HG03103 (cell line): ENCODE measurements around the gene CNTNAP1.
"Not testable (repeated sequence)": the region's sequence is repeated elsewhere in the genome, so short reads cannot be mapped to it uniquely, and the experiment has no call there.

Source experiments
- ATAC-seq: cut with Tn5 transposase; IDR thresholded peaks from one replicate; pipeline ENCODE4 v1.9.1; 2021; ENCODE audit warnings: low read depth; ENCODE audit not compliant: unreplicated experiment

Gene CNTNAP1

DNA sequence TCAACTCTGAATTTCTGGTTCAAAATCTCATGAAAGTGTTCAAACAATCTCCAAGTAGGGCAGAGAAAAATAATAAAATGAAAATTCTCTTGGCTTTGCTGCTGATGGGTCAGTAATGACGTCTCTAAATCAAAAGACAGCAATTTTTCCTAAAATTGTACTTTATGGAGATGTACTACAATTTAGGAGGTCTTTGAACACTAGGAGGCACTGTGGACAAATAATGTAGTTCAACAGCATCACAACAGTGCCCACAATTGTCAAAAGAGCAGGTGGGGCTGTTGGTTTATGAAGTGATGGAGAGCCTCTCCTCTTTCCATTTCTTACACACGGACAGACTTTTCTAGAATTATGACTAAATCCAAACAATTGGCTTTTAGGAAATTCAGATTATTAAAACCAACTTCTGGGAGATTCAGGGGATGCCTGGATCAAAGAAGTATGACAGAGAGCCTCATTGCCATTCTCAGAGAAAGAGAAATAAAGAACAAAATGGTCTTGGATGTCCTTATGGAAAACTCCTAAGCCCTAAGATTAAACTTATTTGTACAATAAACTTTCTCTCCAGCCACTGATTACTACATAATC lies 38.8 kb downstream of the CNTNAP1 start:
- ATAC-seq = no peak

- ATAC-seq = no peak
These were observed 41.3 kb downstream of the CNTNAP1 start for GRCh38 chr17:42723636-42724035.

GRCh38 chr17:42725143-42725542 lies 42.8 kb downstream of the CNTNAP1 start:
- ATAC-seq = no peak

GRCh38 chr17:42740699-42741098 lies 58.4 kb downstream of the CNTNAP1 start:
- no peak for ATAC-seq

GRCh38 chr17:42742916-42743315 lies 60.6 kb downstream of the CNTNAP1 start:
- not testable (repeated sequence) for ATAC-seq

- no peak for ATAC-seq
These were observed 61.4 kb downstream of the CNTNAP1 start for GRCh38 chr17:42743595-42744282.

GRCh38 chr17:42744283-42744805 lies 62.0 kb downstream of the CNTNAP1 start:
- peak; percentile 43 for ATAC-seq

DNA sequence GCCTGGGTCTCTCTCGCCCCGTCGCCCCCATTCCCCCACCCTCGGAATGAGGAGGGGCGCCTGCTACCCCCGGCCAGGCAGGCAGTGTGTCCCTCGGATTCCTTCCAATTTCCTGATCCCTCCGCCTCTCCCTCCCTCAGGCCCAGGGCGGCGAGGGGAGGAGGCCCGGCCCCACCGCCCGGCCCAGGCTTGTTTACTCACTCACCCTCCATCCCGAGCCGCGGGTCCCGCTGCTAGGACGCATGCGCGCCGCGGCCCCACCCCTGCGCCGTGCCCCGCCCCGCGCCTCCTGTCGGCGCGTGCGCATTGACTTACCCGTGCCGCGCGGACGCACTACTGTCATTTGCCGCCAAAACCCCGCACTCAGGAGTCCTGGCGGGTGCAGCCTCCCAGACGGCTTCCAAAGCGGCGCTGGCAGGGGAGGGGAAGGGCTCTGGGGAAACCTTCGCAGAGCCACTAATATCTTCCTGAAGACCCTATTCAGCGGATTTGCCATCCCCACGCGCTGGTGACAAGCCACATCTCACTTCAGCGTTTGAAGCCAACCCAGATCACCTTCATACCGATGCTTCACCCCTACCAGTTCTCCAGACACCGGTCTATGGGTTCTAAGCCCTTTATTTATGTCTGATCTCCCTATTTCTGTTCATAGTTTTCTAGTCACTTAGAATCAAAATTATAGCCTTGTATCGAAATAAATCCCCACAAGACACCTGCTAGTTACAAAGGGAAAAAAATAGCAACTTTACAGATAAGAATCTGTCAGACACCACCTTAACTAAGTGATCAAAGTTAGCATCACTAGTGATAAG lies 62.7 kb downstream of the CNTNAP1 start, which contains the start of gene EZH1:
EZH1 (minus strand) TSS at position 235 of the 812 bp plus-strand sequence. CDS start 16,099 bp downstream, outside the sequence.
- peak; percentile 72 for ATAC-seq

DNA sequence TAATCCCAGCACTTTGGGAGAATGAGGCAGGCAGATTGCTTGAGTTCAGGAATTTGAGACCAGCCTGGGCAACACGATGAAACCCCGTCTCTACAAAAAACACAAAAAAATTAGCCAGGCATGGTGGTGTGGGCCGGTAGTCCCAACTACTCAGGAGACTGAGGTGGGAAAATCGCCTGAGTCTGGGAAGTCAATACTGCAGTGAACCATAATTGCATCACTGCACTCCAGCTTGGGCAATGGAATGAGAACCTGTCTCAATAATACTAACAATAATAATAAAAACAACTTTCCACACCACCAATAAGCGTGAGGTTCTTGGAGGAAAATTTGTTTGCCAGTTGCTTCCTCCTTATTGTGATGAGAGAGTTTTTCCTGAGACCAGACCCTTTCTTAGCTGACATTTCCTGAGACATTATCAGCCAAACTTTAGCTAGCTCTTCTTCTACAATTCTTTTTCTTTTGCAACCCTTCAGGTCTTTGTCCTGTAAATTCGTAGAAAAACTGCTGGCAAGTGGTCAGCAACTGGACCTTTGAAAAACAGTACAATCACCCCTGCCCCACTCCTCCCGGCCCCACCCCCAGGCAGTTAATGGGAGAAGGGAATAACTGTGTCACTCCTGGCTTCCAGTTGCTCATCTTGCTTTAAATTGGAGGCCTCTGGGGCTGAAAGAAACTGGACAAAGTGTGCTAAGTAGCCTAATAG lies 66.0 kb downstream of the CNTNAP1 start:
- ATAC-seq = no peak

GRCh38 chr17:42748908-42749798 lies 66.8 kb downstream of the CNTNAP1 start:
- no peak for ATAC-seq
